HG03565 (cell line): ENCODE data around the gene DNPH1.

Source experiments
- ATAC-seq: cut with Tn5 transposase; IDR thresholded peaks from one replicate; pipeline ENCODE4 v1.9.1; 2021; ENCODE audit warnings: mild to moderate bottlenecking, moderate library complexity; ENCODE audit not compliant: unreplicated experiment

Gene DNPH1, protein sequence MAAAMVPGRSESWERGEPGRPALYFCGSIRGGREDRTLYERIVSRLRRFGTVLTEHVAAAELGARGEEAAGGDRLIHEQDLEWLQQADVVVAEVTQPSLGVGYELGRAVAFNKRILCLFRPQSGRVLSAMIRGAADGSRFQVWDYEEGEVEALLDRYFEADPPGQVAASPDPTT

GRCh38 chr6:43228951-43229802 is at the start of gene DNPH1:
DNPH1 (minus strand) TSS chr6:43229481; CDS start chr6:43229456, 25 bp downstream.
- ATAC-seq = peak; percentile 67

DNA sequence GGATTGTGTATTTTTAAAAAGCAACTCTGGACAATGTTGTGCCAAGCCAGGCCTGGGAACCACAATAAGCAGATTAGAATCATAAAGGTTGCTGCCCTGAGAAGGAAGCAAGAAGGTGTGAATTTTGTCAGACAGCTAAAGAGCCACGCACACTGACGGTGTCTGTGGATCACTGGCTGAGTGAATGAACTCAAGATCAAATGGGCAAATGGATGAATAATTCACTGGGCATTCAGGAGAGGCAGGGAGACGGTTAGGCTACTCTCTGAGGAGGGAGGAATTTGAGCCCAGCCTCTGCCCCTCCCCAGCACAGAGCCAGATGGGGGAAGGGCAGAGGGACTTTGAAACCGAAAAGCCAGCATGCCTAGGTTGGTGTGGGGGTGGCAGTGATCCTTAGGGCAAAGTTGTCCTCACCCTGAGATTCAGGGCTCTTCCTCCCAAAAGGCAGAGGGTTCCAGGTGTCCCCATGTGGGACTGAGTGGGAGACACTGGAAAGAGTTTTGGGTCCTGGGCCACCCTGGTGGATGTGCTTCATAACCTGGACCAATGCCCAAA is 49.3 kb upstream of the DNPH1 start:
- ATAC-seq = no peak

- no peak for ATAC-seq
Observed at GRCh38 chr6:43277643-43278523, 48.6 kb upstream of the DNPH1 start.

DNA sequence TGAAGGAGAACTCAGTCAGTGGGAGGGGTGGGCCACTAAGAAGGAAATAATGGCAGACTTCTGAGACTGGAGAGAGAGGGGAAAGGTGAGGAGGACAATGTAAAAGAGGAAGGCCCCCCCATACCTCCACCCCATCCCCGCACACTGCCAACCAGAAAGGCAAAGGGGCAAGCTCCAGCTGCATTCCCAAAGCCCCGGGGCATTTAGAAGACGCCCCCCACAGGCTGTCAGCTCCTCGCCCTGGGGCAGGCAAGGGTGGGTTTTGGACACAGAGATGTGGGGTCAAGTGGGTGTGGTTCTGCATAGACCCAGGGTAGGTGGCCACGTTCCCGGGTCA is 48.0 kb upstream of the DNPH1 start:
- no peak for ATAC-seq

- no peak for ATAC-seq
Observed at GRCh38 chr6:43276577-43277305, 47.5 kb upstream of the DNPH1 start.

DNA sequence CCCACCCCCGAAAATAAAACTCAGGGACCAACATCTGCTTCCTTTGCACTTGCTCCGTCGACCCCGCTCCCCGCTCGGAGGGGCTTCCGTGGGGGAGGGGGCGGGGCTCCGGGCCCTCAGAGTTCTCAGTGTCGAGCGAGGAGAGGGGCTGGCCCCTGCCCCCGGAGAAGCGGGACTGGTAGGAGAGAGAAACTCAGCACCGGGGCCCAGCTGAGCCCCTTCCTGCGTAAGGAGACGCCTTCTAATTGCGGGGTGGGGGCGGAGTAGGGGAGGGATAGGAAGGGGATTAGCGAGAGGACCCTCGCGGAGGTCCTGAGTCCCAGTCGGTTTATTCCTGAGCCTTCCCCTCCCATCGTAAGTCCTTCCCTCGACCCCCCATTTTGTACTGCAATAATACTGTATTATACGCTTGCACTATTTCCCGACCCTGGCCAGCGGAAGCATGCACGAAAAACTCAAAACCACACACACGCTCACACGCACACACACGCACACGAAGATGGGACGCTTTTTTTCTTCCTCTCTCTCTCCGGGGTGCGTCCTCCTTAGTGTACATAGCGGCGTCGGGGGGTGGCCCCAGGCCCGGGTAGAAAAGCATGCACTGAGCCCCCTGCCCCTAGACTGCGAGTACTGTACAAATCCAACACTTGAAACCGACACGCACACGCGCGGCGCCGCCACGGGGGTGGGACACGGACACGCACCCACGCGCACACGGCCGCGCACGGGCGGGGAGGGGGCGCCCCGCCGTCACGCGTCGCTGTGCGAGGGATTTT is 46.7 kb upstream of the DNPH1 start:
- ATAC-seq = no peak

- no peak for ATAC-seq
Observed at GRCh38 chr6:43274916-43275597, 45.8 kb upstream of the DNPH1 start.

- no peak for ATAC-seq
Observed at GRCh38 chr6:43274127-43274915, 45.0 kb upstream of the DNPH1 start.

DNA sequence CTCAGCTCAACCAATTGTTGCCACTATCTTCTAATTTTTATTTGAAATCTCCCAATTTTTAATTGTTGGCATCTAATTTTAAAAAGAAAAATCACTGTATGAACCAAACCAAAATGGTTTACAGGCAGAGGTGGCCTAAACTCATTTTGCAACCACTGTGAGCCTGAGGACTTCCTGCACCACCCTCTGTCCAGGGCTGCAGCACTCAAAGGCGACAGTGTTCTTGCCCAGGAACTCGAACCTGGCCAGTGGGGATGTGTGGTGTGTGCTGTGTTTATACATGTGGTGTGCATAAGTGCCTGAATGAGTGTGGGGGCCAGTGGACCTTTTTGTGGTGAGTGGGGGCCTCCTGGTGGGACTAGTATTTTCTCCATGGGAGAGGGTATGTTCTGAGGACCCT is 44.4 kb upstream of the DNPH1 start:
- ATAC-seq = no peak

GRCh38 chr6:43271944-43272343 is 42.7 kb upstream of the DNPH1 start:
- ATAC-seq = no peak

DNA sequence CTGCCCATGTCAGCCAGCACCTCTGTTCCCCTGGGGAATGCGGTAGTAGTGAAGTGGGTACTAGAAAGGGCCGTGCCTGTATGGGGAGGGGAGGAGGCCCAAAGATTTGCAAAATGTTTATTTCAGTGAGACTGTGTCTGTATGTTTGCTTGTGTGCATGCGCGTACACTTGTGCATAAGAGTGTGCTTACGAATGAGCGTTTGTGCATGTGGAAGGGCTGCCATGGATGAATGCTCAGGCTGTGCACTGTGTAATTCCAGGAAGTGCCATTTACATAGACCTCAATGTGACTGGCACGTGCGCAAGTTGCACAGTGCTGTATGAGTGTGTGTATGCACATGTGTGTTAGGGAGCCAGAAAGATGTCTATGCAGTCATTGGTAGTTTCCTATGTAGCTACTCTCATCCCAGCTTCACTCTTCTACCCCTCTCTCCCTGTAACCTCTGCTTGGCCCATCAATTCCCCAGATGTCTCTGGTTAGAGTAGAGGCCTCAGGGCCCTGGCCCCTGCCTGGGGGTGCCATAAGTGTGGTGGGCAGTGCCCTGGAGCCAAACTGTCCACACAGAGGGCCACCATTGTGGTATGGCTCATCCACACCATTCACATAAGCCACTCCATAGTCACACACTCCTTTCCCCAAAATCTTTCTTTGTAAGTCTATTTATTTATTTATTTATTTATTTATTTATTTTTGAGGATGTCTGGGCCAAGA is 42.0 kb upstream of the DNPH1 start:
- ATAC-seq = no peak

DNA sequence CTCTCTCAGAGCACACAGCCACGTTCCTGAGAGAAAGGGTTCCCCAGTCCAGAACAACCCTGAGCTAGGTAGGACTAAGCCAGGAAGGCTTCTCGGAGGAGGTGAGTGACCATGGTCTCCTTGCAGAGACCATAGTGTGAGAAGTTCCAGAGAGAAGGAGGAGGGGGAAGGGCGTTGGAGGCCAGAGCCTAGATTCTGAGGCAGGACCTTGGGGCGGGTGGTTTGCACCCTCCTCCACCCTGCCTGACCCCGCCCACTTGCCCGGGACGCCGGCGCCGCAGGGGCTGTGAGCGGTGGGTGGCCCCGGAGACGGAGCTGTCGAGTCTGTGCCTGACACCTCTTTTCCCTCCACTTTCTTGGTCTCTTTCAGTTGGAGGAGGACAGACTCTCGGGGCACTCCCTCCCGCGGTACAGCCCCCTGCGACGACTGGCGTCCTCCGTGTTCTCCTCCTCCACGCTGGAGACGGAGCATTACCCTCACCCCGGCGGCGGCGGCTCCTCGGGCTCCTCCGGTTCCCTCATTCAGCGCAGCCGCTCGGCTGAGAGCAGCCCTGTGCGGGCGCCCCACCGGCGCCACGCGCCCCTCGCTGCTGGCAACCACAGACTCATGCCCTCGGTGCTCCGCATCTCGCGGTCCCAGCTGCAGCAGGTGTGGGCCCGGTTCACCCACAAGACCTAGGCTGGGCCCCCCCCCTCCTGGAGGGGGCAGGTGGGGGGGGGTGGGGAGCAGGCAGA is 40.2 kb upstream of the DNPH1 start:
- ATAC-seq = no peak

DNA sequence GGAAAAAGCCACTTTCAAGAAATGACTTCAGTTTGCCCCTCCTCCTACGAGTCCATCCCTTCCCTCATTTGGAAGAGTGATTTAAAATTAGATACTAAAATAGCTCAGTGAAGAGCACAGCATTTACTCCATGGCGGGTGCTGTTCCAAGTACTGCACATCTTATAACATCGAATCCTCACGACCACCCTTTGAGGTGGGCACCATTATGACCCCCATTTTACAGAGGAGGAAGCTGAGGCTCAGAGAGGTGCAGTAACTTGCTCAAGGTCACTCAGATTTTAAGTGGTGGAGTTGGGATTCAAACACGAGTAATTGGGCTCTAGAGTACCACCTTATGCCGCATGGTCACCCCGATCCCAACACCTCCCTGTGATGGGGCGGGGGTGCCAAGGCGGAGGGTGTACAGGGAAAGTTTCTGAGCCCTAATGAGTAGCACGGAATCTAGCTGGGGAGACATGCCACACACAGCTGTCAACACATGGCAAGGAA is 39.5 kb upstream of the DNPH1 start:
- ATAC-seq = no peak

DNA sequence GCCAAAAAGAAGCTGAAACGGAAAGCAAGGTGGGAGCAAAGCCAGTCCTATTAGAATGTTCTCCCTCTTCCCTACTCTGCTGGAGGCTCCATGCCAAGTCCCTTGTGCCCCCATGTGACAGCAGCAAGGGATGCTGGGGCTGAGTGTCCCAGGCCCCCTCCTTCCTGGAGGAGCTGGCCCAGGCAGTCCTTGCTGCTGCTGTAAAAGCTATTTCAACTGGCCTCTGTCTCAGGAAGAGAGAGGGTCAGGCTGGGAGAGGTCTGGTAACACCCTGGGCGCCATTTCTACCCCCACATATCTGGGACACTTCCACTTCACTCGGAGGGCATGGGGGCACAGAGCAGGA is 39.0 kb upstream of the DNPH1 start:
- no peak for ATAC-seq

- no peak for ATAC-seq
Observed at GRCh38 chr6:43267619-43268354, 38.5 kb upstream of the DNPH1 start.

DNA sequence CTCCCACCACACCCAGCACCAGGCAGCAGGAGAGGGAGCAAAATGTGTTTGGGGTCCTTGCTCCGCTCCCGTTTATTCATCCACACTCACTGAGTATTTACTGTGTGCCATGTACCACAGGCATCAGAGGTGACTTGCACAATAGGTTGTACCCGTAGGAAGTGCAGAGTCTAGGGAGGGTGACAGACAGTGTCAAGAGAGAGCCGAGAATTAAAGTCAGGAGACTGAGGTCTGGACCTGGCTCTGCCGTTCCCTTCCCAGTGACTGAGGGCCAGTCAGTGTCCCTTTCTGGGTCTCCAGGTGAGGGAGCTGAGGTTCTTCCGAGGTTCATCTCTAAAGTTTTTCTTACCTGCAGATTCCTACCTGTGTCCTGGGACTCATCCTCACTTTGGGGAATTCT is 36.3 kb upstream of the DNPH1 start:
- ATAC-seq = no peak
